HG02571 (cell line): ENCODE measurements around the gene WBP2NL.

Experiments
- ATAC-seq: cut with Tn5 transposase; IDR thresholded peaks from one replicate; pipeline ENCODE4 v1.9.1; 2021; ENCODE audit warnings: mild to moderate bottlenecking, moderate library complexity; ENCODE audit not compliant: unreplicated experiment

Gene WBP2NL

DNA sequence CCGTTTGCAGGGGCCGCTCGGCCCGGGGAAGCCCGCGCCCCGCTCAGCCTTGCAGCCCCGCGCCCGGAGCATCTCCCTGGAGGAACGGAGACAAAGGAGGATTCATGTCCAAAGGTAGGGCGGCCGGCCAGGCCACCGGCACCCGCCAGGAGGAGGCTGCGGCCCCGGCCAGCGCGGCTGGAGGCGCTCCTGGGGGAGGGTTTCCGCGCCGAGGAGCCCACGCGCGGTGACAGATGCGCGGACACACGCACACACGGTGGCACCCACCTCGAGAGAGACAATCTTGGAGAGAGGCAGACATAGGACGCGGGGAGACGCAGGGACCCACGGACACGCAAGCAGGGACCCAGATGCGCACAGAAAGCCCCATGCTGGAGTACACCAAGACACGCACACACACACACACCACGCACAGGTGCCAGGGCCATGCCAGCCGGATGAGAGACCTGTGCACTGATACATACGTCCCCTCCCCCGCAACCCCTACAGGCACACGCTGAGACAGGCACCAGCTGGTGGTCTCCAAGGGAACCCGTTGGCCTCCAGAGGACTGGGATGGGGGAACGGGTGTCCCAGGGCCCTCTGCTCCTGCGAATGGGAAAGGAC is 21.5 kb upstream of the WBP2NL start:
- no peak for ATAC-seq

DNA sequence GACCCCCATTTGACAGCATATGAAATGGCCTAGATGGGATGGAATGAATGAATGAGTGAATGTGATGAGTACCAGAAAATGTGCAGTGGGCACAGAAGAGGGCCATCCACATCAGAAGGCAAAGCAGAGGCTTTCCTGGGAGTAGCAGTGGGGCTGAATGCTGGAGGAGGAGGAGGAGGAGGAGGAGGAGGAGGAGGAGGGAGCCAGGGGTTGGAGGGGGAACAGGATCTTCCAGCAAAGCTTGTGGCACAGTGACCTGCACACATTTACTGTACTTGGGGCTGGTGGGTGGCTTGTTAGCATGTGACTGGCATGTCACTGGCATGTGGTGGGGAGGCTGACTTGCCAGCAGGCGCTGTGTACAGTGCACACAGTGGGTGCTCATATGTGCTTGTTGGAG is 19.9 kb upstream of the WBP2NL start:
- ATAC-seq, result no peak

DNA sequence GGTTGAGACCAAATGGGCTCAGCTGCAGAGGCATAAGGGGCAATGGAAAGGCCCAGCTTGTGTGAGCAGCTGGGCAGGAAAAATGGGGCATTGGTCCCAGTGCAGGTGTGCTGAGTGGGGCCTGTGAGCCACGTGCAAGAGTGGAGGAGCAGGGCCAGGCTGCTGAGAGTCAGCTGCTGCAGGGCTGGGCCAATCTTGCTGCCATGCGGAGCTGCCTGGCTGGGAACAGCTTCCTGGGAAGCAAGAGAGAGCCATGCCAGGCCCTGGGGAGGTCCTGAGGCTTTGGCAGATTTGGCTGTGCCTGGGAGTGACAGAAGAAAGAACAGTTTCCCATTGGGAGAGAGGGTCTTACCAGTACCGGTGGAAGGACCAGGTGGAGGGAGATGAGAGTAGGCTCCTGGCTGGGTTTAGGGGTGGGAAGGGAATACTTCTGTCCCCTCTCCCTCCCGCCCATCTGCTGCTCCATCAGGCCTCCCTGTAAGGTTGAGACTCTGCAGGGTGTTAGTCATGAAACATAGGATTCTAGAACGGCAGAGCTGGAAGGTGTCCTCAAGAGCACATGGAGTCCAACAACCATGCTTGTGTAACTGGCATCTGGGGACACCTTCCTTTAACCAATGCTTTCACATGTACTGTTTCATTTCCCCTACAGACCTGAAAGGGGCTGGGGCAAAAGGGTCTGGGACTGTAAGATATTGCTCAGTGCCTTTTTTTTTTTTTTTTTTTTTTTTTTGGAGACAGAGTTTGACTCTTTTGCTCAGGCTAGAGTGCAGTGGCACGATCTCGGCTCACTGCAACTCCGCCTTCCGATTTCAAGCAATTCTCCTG is 19.0 kb upstream of the WBP2NL start:
- ATAC-seq, result no peak

DNA sequence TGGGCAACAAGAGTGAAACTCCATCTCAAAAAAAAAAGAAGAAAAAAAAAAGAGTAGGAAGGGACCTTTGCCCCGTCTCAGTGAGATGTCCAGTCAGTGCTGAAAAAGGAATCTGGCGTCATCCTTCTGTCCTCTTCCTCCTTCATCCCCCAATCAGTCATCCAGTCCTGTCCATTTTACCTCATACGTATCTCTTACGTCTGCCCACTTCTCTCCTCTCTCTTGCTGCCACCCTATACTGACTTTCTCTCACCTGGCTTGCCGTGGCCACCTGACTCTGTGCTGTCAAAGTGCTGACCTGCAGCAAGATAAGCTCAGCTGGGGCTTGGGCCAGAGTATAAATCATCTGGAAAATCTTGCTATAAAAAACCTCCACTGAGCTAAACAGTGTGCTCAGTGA is 15.7 kb upstream of the WBP2NL start:
- ATAC-seq, result no peak

DNA sequence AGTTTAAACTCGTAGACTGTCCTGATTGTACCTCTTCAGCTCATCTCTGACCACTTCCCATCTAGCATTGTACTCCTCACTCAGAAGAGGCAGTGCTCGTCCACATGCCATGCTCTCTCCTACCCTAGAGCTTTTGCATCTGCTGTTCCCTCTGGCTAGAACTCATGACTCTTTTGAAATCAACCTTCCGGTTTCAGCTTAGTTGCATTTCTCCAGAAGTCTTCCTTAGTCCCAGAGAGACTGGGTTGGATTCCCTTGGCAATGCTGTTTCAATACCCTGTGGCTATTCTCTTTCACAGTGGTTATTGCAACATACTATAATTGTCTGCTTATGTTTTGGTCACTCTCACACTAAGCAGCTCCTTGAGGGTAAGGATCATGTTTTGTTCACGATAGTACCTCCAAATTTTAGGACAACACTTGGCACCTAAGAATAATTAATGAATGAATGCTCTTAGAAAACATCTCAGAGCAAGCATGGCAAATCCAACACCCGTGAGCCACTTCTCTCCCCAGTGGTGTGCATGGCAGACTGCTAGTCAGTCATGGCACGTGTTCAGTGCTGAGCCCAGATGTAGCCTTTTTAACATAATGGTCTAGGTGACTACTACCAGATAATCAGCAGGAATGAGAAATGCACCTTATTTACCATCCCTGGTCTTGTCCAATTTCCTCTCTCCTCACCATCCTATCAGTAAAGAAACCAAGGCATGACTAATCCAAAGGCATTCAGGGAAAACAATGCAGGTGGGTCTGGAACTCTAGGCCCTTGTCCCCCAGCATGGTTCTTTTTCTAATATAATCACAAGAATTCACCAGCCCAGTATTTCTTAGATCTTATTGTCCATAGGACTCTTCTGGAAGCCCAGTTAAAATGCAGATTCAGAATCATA is 14.8 kb upstream of the WBP2NL start:
- ATAC-seq, result no peak

DNA sequence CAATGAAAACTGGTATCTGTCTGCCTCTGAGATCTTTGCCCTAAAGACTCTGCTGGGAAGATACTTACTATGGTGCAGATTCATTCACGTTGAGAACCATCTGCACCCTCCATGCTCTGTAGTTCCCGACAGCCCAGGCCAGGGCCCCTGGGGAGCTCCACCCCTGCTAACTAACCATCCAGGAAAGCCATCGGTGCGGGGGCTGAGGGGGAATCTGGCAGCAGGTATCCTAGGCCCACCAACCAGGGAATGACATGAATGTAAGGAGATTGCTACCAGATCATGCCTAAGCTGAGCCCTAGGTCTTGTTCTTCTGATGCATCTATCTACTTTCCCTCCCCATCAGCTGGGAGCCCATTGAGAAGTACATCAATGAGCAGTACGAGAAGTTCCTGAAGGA is 11.3 kb upstream of the WBP2NL start:
- no peak for ATAC-seq

DNA sequence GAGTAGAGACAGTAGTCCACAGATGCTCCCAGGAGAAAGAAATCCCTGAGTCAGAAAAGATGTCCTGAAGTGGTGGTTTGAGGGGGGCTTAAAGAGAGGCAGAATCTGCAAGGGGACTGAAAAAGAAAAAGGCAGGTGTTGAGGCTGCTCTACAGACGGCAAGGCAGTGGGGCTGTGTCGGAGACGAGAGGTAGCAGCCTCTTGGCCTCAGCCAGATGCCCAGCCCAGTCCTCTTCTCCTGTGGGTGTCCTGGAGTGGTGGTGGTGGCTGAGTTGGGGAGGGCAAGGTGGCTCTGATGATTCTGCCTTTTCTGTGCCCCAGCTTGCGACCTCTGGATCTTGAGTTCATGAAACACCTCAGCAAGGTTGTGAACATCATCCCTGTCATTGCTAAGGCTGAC is 9.3 kb upstream of the WBP2NL start:
- ATAC-seq, result no peak

DNA sequence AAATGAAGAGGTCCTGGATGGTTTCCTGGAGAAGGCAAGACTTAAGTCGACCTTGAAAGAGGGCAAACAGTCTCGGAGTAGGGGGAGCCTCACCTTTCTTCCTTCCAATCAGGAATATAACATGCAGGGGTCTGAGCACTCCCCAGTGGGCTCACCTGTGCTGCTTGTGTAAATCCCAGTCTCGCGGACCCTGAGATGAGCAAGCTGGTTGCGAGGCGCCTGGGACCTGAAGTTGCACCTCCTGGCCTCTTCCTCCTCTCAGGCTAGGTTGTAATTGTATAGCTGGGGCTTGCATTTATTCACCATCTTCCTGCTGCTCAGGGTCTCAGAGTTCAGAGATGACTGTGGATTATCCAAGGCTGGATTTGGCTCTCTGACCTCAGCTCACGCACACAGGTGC is 7.5 kb upstream of the WBP2NL start:
- ATAC-seq, result no peak

DNA sequence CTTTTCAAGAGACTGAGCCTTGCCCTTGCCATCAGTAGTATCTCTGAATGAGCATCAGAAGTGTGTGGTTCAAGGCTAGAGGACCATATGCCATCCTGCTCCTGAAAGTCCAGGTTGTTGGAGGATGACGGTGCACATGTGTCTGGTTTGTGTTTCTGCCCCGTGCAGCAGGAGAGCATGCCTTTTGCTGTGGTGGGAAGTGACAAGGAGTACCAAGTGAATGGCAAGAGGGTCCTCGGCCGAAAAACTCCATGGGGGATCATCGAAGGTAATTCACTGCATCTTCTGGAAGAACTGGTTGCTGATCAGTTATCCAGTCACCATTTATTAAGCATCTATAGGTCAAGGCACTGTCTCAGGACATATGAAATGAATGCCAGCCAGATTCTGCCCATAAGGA is 6.1 kb upstream of the WBP2NL start:
- no peak for ATAC-seq

DNA sequence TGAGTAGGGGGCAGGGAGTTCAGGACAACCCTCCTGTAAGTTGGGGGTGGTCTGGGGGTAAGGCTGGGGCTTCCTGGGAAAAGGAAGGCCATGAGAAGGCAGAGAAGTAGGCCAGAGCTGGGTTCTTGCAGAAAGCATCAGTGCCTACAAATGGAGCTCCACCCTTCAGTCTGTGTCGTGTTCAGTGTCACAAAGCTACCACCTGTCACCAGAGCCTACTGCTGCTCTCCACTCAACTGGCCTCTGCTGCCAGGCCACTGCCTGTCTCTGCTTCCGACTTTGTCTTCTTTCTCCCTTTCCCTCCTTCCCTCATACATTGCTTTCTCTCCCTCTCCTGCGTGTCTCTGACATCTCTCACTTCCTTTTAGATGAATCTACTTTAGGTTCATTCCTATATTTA is 3.4 kb upstream of the WBP2NL start:
- no peak for ATAC-seq

DNA sequence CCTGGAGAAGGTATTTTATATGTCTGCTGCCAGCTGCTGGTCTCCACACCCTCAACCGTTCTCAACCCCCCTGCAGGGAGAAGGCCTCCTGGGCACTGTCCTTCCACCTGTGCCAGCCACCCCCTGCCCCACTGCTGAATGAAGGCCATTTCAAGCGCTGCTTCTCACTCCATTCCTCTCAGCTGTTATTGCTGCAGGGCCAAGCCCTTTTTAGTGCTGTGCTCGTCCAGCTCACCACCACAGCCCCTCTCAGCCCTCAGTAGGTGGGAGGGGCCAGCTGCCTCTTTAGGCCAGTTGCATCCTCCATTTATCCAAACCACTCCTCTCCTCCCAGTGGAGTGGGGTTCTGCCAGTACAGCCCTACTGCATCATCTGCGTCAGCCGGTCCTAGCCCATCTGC is 1.8 kb upstream of the WBP2NL start:
- ATAC-seq, result no peak

DNA sequence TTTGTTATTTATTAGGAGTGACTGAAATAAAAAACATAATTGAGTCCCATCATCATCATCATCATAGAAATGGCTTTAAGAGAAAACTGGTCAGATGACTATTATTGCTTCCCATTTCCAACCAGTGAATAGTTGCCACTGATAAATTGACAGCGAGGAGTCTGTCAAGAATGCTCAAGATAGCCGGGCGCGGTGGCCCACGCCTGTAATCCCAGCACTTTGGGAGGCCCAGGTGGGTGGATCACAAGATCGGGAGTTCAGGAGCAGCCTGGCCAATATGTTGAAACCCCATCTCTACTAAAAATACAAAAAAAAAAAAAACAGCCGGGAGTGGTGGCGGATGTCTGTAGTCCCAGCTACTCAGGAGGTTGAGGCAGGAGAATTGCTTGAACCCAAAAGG is 1.9 kb downstream of the WBP2NL start:
- no peak for ATAC-seq

DNA sequence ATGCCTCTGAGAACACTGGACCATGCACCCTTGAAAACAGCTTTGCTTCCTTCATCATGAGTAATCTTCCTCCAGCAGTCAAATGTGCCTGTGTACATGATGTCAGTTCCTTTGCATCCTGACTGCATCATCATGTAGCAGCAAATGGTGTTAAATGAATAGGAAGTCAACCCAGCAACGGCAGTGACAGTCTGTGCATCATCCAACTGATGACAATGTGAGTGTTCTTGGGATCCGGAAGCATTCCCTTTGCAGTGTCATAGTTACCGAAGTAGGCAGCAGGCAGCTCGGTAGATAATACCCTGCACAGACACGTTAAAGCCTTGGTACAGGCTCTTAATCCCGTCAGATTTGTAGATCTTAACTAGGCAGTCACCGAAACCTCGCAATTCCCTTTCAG is 2.5 kb downstream of the WBP2NL start:
- ATAC-seq, result no peak

DNA sequence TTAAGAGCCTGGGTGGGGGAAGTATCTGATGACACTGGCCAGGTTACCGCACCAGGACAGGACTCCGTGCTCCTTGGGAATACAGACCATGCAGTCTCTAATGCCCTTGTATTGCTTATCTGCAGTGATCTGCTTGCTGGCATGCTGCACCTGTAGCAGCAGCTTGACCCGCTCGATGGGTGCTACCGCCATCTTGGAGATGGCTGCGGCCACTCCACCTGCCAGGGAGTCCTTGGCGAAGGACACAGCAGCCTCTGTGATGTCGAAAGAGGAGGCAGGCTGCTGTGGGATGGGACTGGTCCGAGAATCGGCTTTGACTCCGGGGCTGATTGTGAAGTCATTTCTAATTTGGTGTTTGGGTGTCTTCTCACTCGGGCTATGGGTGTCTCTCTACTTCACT is 3.1 kb downstream of the WBP2NL start:
- no peak for ATAC-seq

DNA sequence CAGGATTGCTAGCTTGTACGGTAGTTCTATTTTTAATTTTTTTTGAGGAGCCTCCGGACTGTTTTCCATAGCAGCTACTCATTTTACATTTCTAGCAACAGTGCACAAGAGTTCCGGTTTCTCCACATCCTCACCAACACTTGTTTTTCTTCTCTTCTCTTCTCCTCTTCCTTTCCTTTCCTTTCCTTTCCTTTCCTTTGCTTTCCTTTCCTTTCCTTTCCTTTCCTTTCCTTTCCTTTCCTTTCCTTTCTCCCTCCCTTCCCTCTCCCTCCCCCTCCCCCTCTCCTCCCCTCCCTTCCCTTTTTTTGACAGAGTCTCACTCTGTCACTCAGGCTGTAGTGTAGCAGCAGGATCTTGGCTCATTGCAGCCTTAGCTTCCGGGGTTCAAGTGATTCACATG is 9.3 kb downstream of the WBP2NL start:
- ATAC-seq, result no peak

DNA sequence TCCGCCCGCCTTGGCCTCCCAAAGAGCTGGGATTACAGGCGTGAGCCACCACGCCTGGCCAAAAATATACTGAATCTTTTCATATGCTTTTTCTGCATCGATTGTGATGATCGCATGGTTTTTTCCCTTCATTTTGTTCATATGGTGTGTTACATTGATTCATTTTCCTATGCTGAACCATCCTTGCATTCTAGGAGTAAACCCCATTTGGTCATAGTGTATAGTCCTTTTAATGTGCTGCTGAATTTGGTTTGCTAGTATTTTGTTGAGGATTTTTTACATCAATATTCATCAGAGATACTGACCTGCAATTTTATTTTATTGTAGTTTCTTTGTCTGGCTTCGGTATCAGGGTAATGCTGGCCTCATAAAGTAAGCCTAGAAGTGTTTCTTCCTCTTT is 12.2 kb downstream of the WBP2NL start:
- ATAC-seq, result no peak

DNA sequence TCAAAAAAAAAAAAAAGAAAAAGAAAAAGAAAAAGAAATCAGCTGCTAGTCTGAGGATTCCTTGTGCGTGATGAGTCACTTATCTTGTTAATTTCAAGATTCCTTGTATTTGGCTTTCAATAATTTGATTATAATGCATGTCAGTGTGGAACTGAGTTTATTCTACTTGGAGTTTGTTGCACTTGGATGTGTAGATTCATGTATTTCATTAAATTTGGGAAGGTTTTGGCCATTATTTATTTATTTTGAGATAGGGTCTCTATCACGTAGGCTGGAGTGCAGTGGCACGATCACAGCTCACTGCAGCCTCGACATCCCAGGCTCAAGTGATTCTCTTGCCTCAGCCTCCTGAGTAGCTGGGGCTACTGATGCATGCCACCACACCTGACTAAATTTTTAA is 14.8 kb downstream of the WBP2NL start:
- no peak for ATAC-seq

DNA sequence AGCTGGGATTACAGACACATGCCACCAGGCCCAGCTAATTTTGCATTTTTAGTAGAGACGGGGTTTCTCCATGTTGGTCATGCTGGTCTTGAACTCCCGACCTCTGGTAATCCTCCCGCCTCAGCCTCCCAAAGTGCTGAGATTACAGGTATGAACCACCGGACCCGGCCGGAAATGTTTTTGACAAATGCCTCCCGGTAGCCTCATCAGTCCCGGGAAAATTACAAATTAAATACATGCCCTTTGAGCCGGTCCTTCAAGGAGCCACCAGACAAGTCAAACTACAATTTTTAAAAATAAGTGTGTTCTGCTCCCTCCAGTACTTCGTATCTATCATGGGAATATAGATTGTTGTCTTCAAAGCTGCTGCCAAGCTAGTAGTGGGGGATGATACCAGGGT is 17.5 kb downstream of the WBP2NL start:
- ATAC-seq, result no peak

DNA sequence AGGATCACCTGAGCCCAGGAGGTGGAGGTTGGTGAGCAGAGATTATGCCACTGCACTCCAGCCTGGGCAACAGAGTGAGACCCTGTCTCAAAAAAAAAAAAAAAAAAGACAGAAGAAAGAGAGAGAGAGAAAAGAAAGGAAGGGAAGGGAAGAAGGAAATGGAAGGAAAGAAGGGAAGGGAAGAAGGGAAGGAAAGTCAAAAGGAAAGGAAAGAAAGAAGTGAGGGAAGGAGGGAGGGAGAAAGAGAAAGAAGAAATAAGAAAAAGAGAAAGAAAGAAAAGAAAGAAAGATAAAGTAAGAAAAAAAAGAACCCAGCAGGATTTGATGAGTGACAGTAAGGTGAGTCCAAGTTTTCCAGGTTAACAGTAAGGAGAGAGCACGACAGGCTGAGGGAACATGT is 19.6 kb downstream of the WBP2NL start:
- ATAC-seq, result no peak

DNA sequence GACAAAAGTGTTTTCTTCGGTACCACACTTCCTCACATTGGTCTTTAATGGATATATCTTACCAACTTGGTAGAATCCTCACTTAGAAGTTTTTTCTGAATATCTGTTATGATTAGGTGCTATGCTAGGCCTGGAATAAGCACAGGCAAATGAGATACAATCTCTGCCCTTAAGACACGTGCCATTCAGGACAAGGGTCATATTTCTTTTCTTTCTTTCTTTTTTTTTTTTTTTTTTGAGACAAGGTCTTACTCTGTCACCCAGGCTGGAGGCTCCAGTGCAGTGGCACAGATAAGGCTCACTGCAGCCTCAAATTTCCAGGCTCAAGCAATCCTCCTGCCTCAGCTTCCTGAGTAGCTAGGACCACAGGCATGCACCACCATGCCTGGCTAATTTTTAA is 23.0 kb downstream of the WBP2NL start:
- no peak for ATAC-seq

DNA sequence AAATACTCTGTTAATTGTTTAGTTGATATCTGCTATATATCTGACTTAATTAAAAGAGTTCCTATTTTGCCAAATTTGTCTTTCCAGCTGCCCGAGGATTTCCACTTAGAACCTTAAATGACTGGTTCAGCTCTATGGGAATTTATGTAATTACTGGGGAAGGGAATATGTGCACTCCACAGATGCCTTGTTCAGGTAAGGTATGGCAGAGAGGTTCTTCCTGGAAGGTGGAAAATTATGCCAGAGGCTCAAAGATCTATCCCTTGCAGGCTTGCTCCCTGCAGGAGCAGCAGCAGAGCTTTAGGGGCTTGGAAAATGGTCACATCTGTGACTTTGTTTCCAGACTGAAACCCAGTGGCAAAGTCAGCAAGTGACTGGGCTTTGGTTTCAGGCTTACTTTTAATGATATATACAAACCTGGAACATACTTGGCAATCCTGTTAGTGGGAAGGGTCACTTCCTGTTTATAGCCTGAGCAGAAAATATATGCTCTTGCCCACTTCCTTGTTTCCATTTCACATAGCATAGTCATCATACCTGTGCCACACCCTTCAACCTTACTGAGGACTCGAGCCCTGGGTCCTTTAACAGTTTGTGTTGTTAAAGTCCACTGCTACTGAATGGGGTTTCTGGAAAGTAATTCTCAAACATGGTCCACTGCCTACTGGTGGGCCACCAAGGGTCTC is 23.7 kb downstream of the WBP2NL start:
- no peak for ATAC-seq
